Parietal lobe (tissue), 1 donor: ENCODE measurements around the gene UGT2B7. TPM values are rescaled to one million over a fixed set of nuclear protein-coding genes. Genes with fewer than 3 reads are reported as not detected.

ENCODE experiments used
- total RNA-seq: library from RNA; depleted of rRNA; stranded (reverse); fragments of >200 nt; gene quantifications from one replicate; pipeline ENCODE4 v1.2.3, GENCODE V29; 2014

The UGT2B7 gene
- not detected for total RNA-seq

GRCh38 chr4:69096111-69096656 lies at the start of gene UGT2B7:
Gene UGT2B7 (plus strand): TSS chr4:69096474. CDS start chr4:69096521, 47 bp downstream.

Other genes starting within 250 kb of the UGT2B7 start
- gene UGT2A3, start 144.7 kb upstream of the UGT2B7 start, total RNA-seq: not detected
- gene UGT2B11, start 118.3 kb downstream of the UGT2B7 start, total RNA-seq: not detected
- not detected for gene UGT2B28, start 184.0 kb downstream of the UGT2B7 start, total RNA-seq